ENCODE data around the gene ADK.
"Not testable (repeated sequence)": the region's sequence is repeated elsewhere in the genome, so short reads cannot be mapped to it uniquely, and the experiment has no call there.

The ADK gene

DNA sequence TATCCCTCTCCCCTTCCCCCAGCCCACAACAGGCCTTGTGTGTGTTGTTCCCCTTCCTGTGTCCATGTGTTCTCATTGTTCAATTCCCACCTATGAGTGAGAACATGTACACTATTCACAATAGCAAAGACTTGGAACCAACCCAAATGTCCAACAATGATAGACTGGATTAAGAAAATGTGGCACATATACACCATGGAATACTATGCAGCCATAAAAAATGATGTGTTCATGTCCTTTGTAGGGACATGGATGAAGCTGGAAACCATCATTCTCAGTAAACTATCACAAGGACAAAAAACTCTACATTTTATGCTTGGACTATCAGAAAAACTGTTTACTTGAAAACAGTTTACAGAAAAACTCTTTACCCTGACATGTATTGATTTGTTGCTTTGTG lies 347.6 kb downstream of the ADK start:
- H3K36me3 ChIP-seq (ENCODE audit: control insufficient read depth, insufficient read depth, low read length, severe bottlenecking); H3K9me3 ChIP-seq (ENCODE audit: control insufficient read depth, low read length); H3K9ac ChIP-seq (ENCODE audit: low read length); H3K4me3 ChIP-seq (ENCODE audit: low read length); H3K27me3 ChIP-seq (replicated peaks; ENCODE audit: control insufficient read depth, insufficient read depth, low read length); DNase-seq (ENCODE audit: low read depth): not testable (repeated sequence)
- peaks cover 30% of the 10 kb centered on the region for H3K4me1 ChIP-seq (ENCODE audit: control insufficient read depth, insufficient read depth, low read length)

- Histone ChIP-seq H3K9ac (ENCODE audit: low read length) (no peak overlapping the region), H3K4me1 (ENCODE audit: control insufficient read depth, insufficient read depth, low read length) (peaks cover 31% of the 10 kb centered on the region), H3K9me3 (ENCODE audit: control insufficient read depth, low read length) (no peaks in the 10 kb centered on the region), H3K4me3 (ENCODE audit: low read length) (no peak overlapping the region), H3K27me3 (replicated peaks; ENCODE audit: control insufficient read depth, insufficient read depth, low read length) (no peaks in the 10 kb centered on the region), H3K36me3 (ENCODE audit: control insufficient read depth, insufficient read depth, low read length, severe bottlenecking) (peaks cover 3% of the 10 kb centered on the region)
- DNase-seq (ENCODE audit: low read depth): no peak
Observed at GRCh38 chr10:74500026-74500704, 349.1 kb downstream of the ADK start.

DNA sequence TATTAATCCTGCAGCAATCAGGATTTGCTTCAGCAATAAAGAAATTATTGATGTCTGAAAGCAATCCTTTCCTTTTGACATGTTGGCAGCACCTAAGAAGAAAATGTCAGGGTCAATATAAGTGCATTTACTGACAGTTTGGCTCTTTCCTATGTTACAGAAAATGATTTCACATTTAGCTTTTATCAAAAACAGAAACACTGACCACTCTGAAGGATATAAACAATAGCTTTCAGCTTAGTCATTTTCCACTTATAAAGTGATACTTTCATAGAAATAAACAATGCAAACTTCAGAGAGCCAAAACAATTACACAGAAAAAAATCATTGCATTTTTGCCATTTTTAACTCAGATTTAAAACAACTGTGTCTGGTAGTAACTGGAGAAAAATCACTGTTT lies 349.8 kb downstream of the ADK start:
- peaks cover 10% of the 10 kb centered on the region for H3K36me3 ChIP-seq (ENCODE audit: control insufficient read depth, insufficient read depth, low read length, severe bottlenecking)
- H3K27me3 ChIP-seq (replicated peaks; ENCODE audit: control insufficient read depth, insufficient read depth, low read length): no peaks in the 10 kb centered on the region
- H3K9ac ChIP-seq (ENCODE audit: low read length): peak overlapping the region; percentile 40
- peaks cover 3% of the 10 kb centered on the region for H3K9me3 ChIP-seq (ENCODE audit: control insufficient read depth, low read length)
- H3K4me1 ChIP-seq (ENCODE audit: control insufficient read depth, insufficient read depth, low read length): peaks cover 31% of the 10 kb centered on the region
- H3K4me3 ChIP-seq (ENCODE audit: low read length): peak overlapping the region; percentile 46
- DNase-seq (ENCODE audit: low read depth): peak; percentile 84

DNA sequence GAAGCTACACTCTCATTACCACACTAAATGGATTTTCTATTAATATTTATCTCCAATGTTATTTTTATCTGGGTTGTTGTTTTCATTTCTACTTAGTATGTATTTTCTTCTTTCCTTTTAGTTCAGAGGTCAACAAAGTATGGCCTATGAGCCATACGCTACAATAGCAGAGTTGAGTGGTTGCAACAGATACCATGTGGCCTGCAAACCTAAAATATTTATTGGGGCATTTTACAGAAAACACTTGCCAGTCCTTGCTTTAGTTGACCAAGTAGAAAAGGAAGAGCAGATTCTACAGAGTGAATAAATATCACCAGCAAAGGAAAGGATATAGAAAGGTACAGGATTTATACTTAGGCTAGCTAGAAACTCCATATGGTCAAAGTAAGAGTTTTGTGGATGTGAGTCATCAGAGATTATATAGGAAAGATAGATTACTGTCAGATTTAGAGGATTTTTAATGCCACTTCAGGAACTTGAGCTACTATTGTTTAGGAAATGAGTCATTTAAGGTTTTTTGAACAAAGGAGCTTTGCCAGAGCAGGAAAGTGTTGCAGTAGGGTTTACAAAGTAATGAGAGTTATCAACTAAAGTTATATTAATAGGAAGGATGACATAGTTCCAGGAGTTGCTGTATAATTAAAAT lies 352.1 kb downstream of the ADK start:
- Histone ChIP-seq H3K27me3 (replicated peaks; ENCODE audit: control insufficient read depth, insufficient read depth, low read length) (no peaks in the 10 kb centered on the region), H3K9me3 (ENCODE audit: control insufficient read depth, low read length) (peaks cover 6% of the 10 kb centered on the region), H3K36me3 (ENCODE audit: control insufficient read depth, insufficient read depth, low read length, severe bottlenecking) (peaks cover 15% of the 10 kb centered on the region), H3K4me1 (ENCODE audit: control insufficient read depth, insufficient read depth, low read length) (peaks cover 31% of the 10 kb centered on the region), H3K4me3 (ENCODE audit: low read length) (no peak overlapping the region), H3K9ac (ENCODE audit: low read length) (no peak overlapping the region)
- DNase-seq (ENCODE audit: low read depth): peak; percentile 66

DNA sequence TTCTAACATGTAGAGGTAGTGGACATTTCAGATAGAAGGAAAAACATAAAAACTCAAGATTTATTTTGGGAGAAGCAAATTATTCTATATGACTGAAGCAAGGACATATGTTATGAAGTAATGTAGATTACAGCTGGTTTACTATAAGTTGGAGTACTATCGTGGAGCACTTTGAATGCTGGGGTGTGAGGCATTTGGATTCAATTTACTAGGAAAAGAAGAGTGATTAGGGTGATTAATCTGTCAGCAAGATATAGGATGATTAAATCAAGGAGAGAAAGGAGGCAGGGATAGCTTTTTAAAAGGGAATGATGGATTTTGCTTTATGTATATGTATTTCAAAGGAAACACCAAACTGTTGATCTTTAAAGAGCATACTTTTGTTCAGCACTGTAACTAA lies 356.9 kb downstream of the ADK start:
- H3K4me3 ChIP-seq (ENCODE audit: low read length): no peak overlapping the region
- peaks cover 27% of the 10 kb centered on the region for H3K9me3 ChIP-seq (ENCODE audit: control insufficient read depth, low read length)
- H3K4me1 ChIP-seq (ENCODE audit: control insufficient read depth, insufficient read depth, low read length): peaks cover 9% of the 10 kb centered on the region
- no peaks in the 10 kb centered on the region for H3K27me3 ChIP-seq (replicated peaks; ENCODE audit: control insufficient read depth, insufficient read depth, low read length)
- H3K9ac ChIP-seq (ENCODE audit: low read length): no peak overlapping the region
- DNase-seq (ENCODE audit: low read depth): no peak
- peaks cover 15% of the 10 kb centered on the region for H3K36me3 ChIP-seq (ENCODE audit: control insufficient read depth, insufficient read depth, low read length, severe bottlenecking)

GRCh38 chr10:74510594-74510993 lies 359.6 kb downstream of the ADK start:
- Histone ChIP-seq H3K4me1 (ENCODE audit: control insufficient read depth, insufficient read depth, low read length) (no peaks in the 10 kb centered on the region), H3K4me3 (ENCODE audit: low read length) (no peak overlapping the region), H3K9ac (ENCODE audit: low read length) (no peak overlapping the region), H3K27me3 (replicated peaks; ENCODE audit: control insufficient read depth, insufficient read depth, low read length) (no peaks in the 10 kb centered on the region), H3K9me3 (ENCODE audit: control insufficient read depth, low read length) (peaks cover 49% of the 10 kb centered on the region), H3K36me3 (ENCODE audit: control insufficient read depth, insufficient read depth, low read length, severe bottlenecking) (peaks cover 11% of the 10 kb centered on the region)
- no peak for DNase-seq (ENCODE audit: low read depth)

GRCh38 chr10:74511051-74511450 lies 360.0 kb downstream of the ADK start:
- Histone ChIP-seq H3K36me3 (ENCODE audit: control insufficient read depth, insufficient read depth, low read length, severe bottlenecking) (peaks cover 7% of the 10 kb centered on the region), H3K4me3 (ENCODE audit: low read length) (no peak overlapping the region), H3K4me1 (ENCODE audit: control insufficient read depth, insufficient read depth, low read length) (no peaks in the 10 kb centered on the region), H3K27me3 (replicated peaks; ENCODE audit: control insufficient read depth, insufficient read depth, low read length) (no peaks in the 10 kb centered on the region), H3K9ac (ENCODE audit: low read length) (no peak overlapping the region), H3K9me3 (ENCODE audit: control insufficient read depth, low read length) (peaks cover 44% of the 10 kb centered on the region)
- DNase-seq (ENCODE audit: low read depth): no peak

- Histone ChIP-seq H3K4me3 (ENCODE audit: low read length) (peak overlapping the region; percentile 12), H3K27me3 (replicated peaks; ENCODE audit: control insufficient read depth, insufficient read depth, low read length) (no peaks in the 10 kb centered on the region), H3K4me1 (ENCODE audit: control insufficient read depth, insufficient read depth, low read length) (no peaks in the 10 kb centered on the region), H3K36me3 (ENCODE audit: control insufficient read depth, insufficient read depth, low read length, severe bottlenecking) (peaks cover 4% of the 10 kb centered on the region), H3K9me3 (ENCODE audit: control insufficient read depth, low read length) (peaks cover 43% of the 10 kb centered on the region), H3K9ac (ENCODE audit: low read length) (no peak overlapping the region)
- DNase-seq (ENCODE audit: low read depth): no peak
Observed at GRCh38 chr10:74514322-74514721, 363.3 kb downstream of the ADK start.

GRCh38 chr10:74518061-74518460 lies 367.0 kb downstream of the ADK start:
- Histone ChIP-seq H3K36me3 (ENCODE audit: control insufficient read depth, insufficient read depth, low read length, severe bottlenecking) (peaks cover 4% of the 10 kb centered on the region), H3K4me1 (ENCODE audit: control insufficient read depth, insufficient read depth, low read length) (no peaks in the 10 kb centered on the region), H3K27me3 (replicated peaks; ENCODE audit: control insufficient read depth, insufficient read depth, low read length) (no peaks in the 10 kb centered on the region), H3K9me3 (ENCODE audit: control insufficient read depth, low read length) (peaks cover 21% of the 10 kb centered on the region), H3K4me3 (ENCODE audit: low read length) (no peak overlapping the region), H3K9ac (ENCODE audit: low read length) (no peak overlapping the region)
- no peak for DNase-seq (ENCODE audit: low read depth)

GRCh38 chr10:74521526-74521925 lies 370.5 kb downstream of the ADK start:
- Histone ChIP-seq H3K9me3 (ENCODE audit: control insufficient read depth, low read length) (no peaks in the 10 kb centered on the region), H3K27me3 (replicated peaks; ENCODE audit: control insufficient read depth, insufficient read depth, low read length) (no peaks in the 10 kb centered on the region), H3K4me1 (ENCODE audit: control insufficient read depth, insufficient read depth, low read length) (no peaks in the 10 kb centered on the region), H3K36me3 (ENCODE audit: control insufficient read depth, insufficient read depth, low read length, severe bottlenecking) (no peaks in the 10 kb centered on the region), H3K9ac (ENCODE audit: low read length) (no peak overlapping the region), H3K4me3 (ENCODE audit: low read length) (no peak overlapping the region)
- DNase-seq (ENCODE audit: low read depth): no peak

- Histone ChIP-seq H3K9ac (ENCODE audit: low read length) (no peak overlapping the region), H3K36me3 (ENCODE audit: control insufficient read depth, insufficient read depth, low read length, severe bottlenecking) (no peaks in the 10 kb centered on the region), H3K27me3 (replicated peaks; ENCODE audit: control insufficient read depth, insufficient read depth, low read length) (no peaks in the 10 kb centered on the region), H3K9me3 (ENCODE audit: control insufficient read depth, low read length) (no peaks in the 10 kb centered on the region), H3K4me1 (ENCODE audit: control insufficient read depth, insufficient read depth, low read length) (no peaks in the 10 kb centered on the region), H3K4me3 (ENCODE audit: low read length) (no peak overlapping the region)
- no peak for DNase-seq (ENCODE audit: low read depth)
Observed at GRCh38 chr10:74523199-74523598, 372.2 kb downstream of the ADK start.

DNA sequence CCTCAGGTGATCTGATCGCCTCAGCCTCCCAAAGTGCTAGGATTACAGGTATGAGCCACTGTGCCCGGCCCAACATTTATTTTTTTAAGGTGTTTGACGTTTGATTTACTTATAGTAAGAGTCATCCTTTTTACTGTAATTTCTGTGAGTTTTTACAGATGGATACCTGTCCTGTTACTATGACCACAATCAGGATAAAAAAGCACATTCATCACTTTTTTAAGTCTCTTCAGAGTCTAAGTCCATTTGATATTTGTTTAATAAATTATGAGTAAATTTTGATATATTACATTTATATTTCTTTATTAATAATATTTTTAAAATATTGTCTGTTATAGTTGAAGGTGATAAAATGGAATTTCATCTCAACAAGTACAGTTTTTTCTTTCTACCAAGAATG lies 374.9 kb downstream of the ADK start:
- H3K36me3 ChIP-seq (ENCODE audit: control insufficient read depth, insufficient read depth, low read length, severe bottlenecking): no peaks in the 10 kb centered on the region
- no peaks in the 10 kb centered on the region for H3K27me3 ChIP-seq (replicated peaks; ENCODE audit: control insufficient read depth, insufficient read depth, low read length)
- H3K9ac ChIP-seq (ENCODE audit: low read length): no peak overlapping the region
- no peaks in the 10 kb centered on the region for H3K9me3 ChIP-seq (ENCODE audit: control insufficient read depth, low read length)
- no peaks in the 10 kb centered on the region for H3K4me1 ChIP-seq (ENCODE audit: control insufficient read depth, insufficient read depth, low read length)
- no peak overlapping the region for H3K4me3 ChIP-seq (ENCODE audit: low read length)
- no peak for DNase-seq (ENCODE audit: low read depth)

All from adipocyte (in vitro differentiated cells).